HG02870 (cell line): ENCODE data around the gene POLN.

Experiments used
- ATAC-seq: cut with Tn5 transposase; IDR thresholded peaks from one replicate; pipeline ENCODE4 v1.9.1; 2021; ENCODE audit warnings: mild to moderate bottlenecking, moderate library complexity; ENCODE audit not compliant: unreplicated experiment

The POLN gene

GRCh38 chr4:2241410-2242353, at the start of gene POLN, which contains the start of gene HAUS3:
Gene POLN, minus strand, starts transcription at chr4:2242121. Its CDS starts 12,890 bp downstream, at chr4:2229231.
Gene HAUS3, minus strand, starts transcription at chr4:2242121. Its CDS starts 1,175 bp downstream, at chr4:2240946.
- ATAC-seq, result peak; percentile 89

- ATAC-seq, result no peak
These were observed 49.2 kb upstream of the POLN start for GRCh38 chr4:2290974-2291704.

- no peak for ATAC-seq
These were observed 48.6 kb upstream of the POLN start for GRCh38 chr4:2290488-2290887.

- no peak for ATAC-seq
These were observed 48.0 kb upstream of the POLN start for GRCh38 chr4:2289955-2290333.

GRCh38 chr4:2289311-2289954, 47.5 kb upstream of the POLN start:
- ATAC-seq, result no peak

- no peak for ATAC-seq
These were observed 46.2 kb upstream of the POLN start for GRCh38 chr4:2288051-2288541.

GRCh38 chr4:2287594-2287915, 45.6 kb upstream of the POLN start:
- no peak for ATAC-seq

GRCh38 chr4:2286904-2287593, 45.1 kb upstream of the POLN start:
- no peak for ATAC-seq

GRCh38 chr4:2285613-2286381, 43.9 kb upstream of the POLN start:
- ATAC-seq, result no peak

- no peak for ATAC-seq
These were observed 43.2 kb upstream of the POLN start for GRCh38 chr4:2284934-2285612.

- ATAC-seq, result no peak
These were observed 42.4 kb upstream of the POLN start for GRCh38 chr4:2284161-2284933.

GRCh38 chr4:2283199-2283711, 41.3 kb upstream of the POLN start:
- ATAC-seq, result no peak

- ATAC-seq, result peak; percentile 53
These were observed 39.8 kb upstream of the POLN start for GRCh38 chr4:2281575-2282343.

GRCh38 chr4:2280531-2281300, 38.8 kb upstream of the POLN start:
- no peak for ATAC-seq

- no peak for ATAC-seq
These were observed 36.0 kb upstream of the POLN start for GRCh38 chr4:2277956-2278355.

GRCh38 chr4:2276581-2277325, 34.8 kb upstream of the POLN start:
- ATAC-seq, result no peak
